ENCODE results near the gene CYP26C1. TPM values are rescaled to one million over a fixed set of nuclear protein-coding genes. Genes with fewer than 3 reads are reported as not detected.
A peak's percentile ranks its signal among the peaks of the same experiment; 100 is the strongest.

The CYP26C1 gene
- total and polyA plus RNA-seq, 9 of the 15 experiments (the other 6 are each of a cell fraction or from before 2014, with no cell fraction given): 0.07 to 0.09 (median 0.07) TPM; not detected in 6

DNA sequence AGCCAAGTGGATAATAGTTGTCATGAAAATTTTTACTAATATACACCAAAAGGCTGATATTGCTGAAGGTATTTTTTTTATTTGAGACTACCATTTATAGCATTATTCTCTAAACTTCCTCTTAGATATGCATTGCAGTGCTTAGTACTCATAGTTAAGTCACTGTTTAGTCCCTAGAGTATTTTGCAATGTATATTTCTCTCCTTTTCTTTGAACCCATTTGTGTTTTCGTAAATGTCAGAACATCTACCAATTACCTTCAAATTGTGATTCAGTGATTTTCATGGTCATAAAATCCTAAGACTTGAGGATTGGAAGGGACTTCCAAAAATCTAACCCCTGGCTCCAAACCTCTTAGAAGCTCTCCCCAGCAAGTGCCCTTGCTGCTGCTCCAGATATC is 21.5 kb upstream of the CYP26C1 start (continued):
- TF ChIP-seq, protein P1, sequence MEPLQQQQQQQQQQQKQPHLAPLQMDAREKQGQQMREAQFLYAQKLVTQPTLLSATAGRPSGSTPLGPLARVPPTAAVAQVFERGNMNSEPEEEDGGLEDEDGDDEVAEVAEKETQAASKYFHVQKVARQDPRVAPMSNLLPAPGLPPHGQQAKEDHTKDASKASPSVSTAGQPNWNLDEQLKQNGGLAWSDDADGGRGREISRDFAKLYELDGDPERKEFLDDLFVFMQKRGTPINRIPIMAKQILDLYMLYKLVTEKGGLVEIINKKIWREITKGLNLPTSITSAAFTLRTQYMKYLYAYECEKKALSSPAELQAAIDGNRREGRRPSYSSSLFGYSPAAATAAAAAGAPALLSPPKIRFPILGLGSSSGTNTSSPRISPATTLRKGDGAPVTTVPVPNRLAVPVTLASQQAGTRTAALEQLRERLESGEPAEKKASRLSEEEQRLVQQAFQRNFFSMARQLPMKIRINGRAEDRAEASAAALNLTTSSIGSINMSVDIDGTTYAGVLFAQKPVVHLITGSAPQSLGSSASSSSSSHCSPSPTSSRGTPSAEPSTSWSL (CRISPR knock-in tag; IDR thresholded peaks at IDR 0.05; ENCODE audit: borderline replicate concordance): no peak
- TF ChIP-seq MIER1 (IDR thresholded peaks at IDR 0.05; ENCODE audit: low read depth): no peak

DNA sequence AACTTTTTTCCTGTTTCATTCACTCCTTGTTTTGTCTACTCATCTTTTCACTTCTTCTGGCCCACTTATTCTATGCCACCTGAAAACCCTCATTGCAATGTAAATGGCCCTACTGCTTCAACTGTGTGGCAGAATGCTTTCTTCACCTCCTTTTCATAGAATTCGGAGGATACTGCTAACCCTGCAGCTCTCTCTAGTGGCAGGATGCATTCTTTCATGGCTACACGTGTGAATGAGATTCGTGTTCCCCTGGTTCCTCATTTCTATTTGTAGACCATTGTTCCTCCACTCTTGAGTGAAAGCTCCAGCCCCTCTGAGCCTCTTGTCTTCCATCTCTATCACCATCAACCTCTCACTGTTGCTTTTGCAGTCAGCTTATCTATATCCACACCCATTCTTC is 20.9 kb upstream of the CYP26C1 start:
- ATAC-seq (peak; percentile 87), FAIRE-seq (peak; percentile 73), DNase-seq (ENCODE audit: extremely low read depth in 1 of 4, low spot score in 3 of 4) (peak in 2 of 4 experiments; percentile 18 to 47)
- no TSS peak for BruUV-seq (replicated peaks)
- ChIA-PET POLR2A (interaction anchor here (1.1 kb wide), 2 partner anchors 11 to 17 kb away, joined by 3 to 5 read pairs; no protein-coding TSS in a partner anchor), CTCF (ENCODE audit: low intra/inter-chr PET ratio) (interaction anchor here (0.7 to 1.3 kb wide), 3 partner anchors 75 to 358 kb away, joined by 3 to 4 read pairs (median 4); no protein-coding TSS in a partner anchor)
- Histone ChIP-seq H3K9me3 (replicated peaks; ENCODE audit: control insufficient read depth, insufficient read depth, low read depth, low read length) (no peaks in the 10 kb centered on the region), H3K27ac (ENCODE audit: extremely low read depth, low read depth, low read length) (no peak overlapping the region), H3K4me1 (replicated peaks in 1 of 2; ENCODE audit: control insufficient read depth in 2 of 2, insufficient read depth in 2 of 2, low read length in 2 of 2) (no peaks in the 10 kb centered on the region; a peak in 2 of 5 replicates), H2AFZ (ENCODE audit: low read depth, low read length) (no peak overlapping the region), H3K9ac (ENCODE audit: insufficient read depth in 1 of 2, low read depth in 2 of 2, low read length in 2 of 2) (no peak overlapping the region), H3K9me1 (ENCODE audit: control insufficient read depth, insufficient read depth, low read length) (no peaks in the 10 kb centered on the region), H3K79me2 (ENCODE audit: control insufficient read depth, insufficient read depth, low read length) (no peaks in the 10 kb centered on the region), H3K4me3 (no peak overlapping the region), H3K4me2 (ENCODE audit: insufficient read depth, low read length) (no peak overlapping the region), H3K36me3 (ENCODE audit: control insufficient read depth, insufficient read depth, low read length) (peaks cover 2% of the 10 kb centered on the region; the same call in 2 of the 3 replicates), H3K27me3 (ENCODE audit: control insufficient read depth in 2 of 2, insufficient read depth in 2 of 2, low read length in 2 of 2) (no peaks in the 10 kb centered on the region), H4K20me1 (replicated peaks; ENCODE audit: control insufficient read depth, insufficient read depth, low read length) (no peaks in the 10 kb centered on the region)
- intact Hi-C loops (cut with micrococcal nuclease) (loop anchor here (1.0 to 2.0 kb wide), 2 partner anchors 74 to 155 kb away; no protein-coding TSS in a partner anchor), in situ Hi-C loops (cut with MboI) (no loop called here)
- WGBS (ENCODE audit: insufficient coverage, low coverage, missing lambda C conversion rate): 16% methylated on average over 3 of the region's 3 CpGs
- TF ChIP-seq FOS (IDR thresholded peaks at IDR 0.05; ENCODE audit: extremely low read depth, insufficient read length): no peak
- TF ChIP-seq L3MBTL2 (IDR thresholded peaks at IDR 0.05): 0 out of 2 replicates have a peak, but pooled peaks have one; percentile 22
- TF ChIP-seq ZNF217 (CRISPR knock-in tag; IDR thresholded peaks at IDR 0.05): no peak
- TF ChIP-seq NCOA4 (IDR thresholded peaks at IDR 0.05; ENCODE audit: partially characterized antibody): no peak
- TF ChIP-seq ZNF140 (CRISPR knock-in tag; IDR thresholded peaks at IDR 0.05): no peak
- no peak for TF ChIP-seq ARNT (IDR thresholded peaks at IDR 0.05)
- no peak for TF ChIP-seq GATA2 (CRISPR knock-in tag; IDR thresholded peaks at IDR 0.05)
- no peak for TF ChIP-seq NFRKB (IDR thresholded peaks at IDR 0.05; ENCODE audit: low read depth)
- TF ChIP-seq ARID2 (IDR thresholded peaks at IDR 0.05): 0 out of 2 replicates have a peak, but pooled peaks have one; percentile 53
- TF ChIP-seq SPI1 (IDR thresholded peaks at IDR 0.05; ENCODE audit: borderline replicate concordance, low read depth, low read length): peak; percentile 58
- TF ChIP-seq, protein P2, sequence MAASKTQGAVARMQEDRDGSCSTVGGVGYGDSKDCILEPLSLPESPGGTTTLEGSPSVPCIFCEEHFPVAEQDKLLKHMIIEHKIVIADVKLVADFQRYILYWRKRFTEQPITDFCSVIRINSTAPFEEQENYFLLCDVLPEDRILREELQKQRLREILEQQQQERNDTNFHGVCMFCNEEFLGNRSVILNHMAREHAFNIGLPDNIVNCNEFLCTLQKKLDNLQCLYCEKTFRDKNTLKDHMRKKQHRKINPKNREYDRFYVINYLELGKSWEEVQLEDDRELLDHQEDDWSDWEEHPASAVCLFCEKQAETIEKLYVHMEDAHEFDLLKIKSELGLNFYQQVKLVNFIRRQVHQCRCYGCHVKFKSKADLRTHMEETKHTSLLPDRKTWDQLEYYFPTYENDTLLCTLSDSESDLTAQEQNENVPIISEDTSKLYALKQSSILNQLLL (CRISPR knock-in tag; IDR thresholded peaks at IDR 0.05; ENCODE audit: borderline replicate concordance): no peak
- no peak for TF ChIP-seq CEBPG (CRISPR knock-in tag; IDR thresholded peaks at IDR 0.05)
- no peak for TF ChIP-seq CEBPG (tag; conservative IDR thresholded peaks at IDR 0.05 in 1 of 2, IDR thresholded peaks at IDR 0.05 in 1 of 2)
- TF ChIP-seq ILF3 (IDR thresholded peaks at IDR 0.05; ENCODE audit: borderline replicate concordance): no peak

Data from K562 (cell line).